Sigmoid colon (tissue), 4 donors: Measurements from ENCODE around the gene SPRED1.

ENCODE experiments used
- EP300 ChIP-seq, 4 donors: sonication (generic); formaldehyde crosslinking; IDR thresholded peaks; one replicate each; pipeline ENCODE4 v1.6.1; 2017; ENCODE audit warnings: antibody characterized with exemption in 4 of 4
- POLR2AphosphoS5 ChIP-seq, 4 donors: sonication (generic); formaldehyde crosslinking; IDR thresholded peaks; one replicate each; pipeline ENCODE4 v1.6.1; 2017; ENCODE audit warnings: antibody characterized with exemption in 4 of 4
- TF ChIP-seq, protein P1 (sequence below), 4 experiments: fragments of 450-650 bp in 3 of 4; fragments of 200-600 bp in 1 of 4; IDR thresholded peaks; one replicate each; pipeline ENCODE4 v1.5.1; 2016 to 2019; ENCODE audit warnings: antibody characterized with exemption in 4 of 4, mild to moderate bottlenecking in 3 of 4, moderate library complexity in 2 of 4

DNA sequence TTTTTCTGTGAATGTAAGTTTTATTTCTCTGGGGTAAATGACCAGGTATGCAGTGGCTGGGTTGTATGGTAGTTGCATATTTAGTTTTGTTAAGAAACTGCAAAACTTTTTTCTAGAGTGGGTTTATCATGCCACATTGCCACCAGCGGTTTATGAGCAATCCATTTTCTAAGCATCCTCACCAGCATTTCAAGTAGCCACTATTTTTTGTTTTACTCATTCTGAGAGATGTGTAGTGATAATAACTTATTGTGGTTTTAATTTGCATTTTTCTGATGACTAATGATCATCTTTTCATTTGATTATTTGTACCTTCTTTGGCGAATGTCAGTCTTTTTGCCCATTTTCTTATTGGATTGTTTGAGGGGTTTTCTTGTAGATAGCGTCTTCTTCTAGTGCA, 56.2 kb downstream of the SPRED1 start:
- TF ChIP-seq, protein P1, sequence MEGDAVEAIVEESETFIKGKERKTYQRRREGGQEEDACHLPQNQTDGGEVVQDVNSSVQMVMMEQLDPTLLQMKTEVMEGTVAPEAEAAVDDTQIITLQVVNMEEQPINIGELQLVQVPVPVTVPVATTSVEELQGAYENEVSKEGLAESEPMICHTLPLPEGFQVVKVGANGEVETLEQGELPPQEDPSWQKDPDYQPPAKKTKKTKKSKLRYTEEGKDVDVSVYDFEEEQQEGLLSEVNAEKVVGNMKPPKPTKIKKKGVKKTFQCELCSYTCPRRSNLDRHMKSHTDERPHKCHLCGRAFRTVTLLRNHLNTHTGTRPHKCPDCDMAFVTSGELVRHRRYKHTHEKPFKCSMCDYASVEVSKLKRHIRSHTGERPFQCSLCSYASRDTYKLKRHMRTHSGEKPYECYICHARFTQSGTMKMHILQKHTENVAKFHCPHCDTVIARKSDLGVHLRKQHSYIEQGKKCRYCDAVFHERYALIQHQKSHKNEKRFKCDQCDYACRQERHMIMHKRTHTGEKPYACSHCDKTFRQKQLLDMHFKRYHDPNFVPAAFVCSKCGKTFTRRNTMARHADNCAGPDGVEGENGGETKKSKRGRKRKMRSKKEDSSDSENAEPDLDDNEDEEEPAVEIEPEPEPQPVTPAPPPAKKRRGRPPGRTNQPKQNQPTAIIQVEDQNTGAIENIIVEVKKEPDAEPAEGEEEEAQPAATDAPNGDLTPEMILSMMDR (IDR thresholded peaks at IDR 0.05): no peak
- no peak for TF ChIP-seq POLR2AphosphoS5 (IDR thresholded peaks at IDR 0.05)
- no peak for TF ChIP-seq EP300 (IDR thresholded peaks at IDR 0.05)
